ENCODE measurements around the gene JADE2.

The JADE2 gene

GRCh38 chr5:134525683-134526482, 413 bp downstream of the JADE2 start:
- no peaks in the 10 kb centered on the region for H4K20me1 ChIP-seq (ENCODE audit: insufficient read depth)
- TF ChIP-seq, protein P1, sequence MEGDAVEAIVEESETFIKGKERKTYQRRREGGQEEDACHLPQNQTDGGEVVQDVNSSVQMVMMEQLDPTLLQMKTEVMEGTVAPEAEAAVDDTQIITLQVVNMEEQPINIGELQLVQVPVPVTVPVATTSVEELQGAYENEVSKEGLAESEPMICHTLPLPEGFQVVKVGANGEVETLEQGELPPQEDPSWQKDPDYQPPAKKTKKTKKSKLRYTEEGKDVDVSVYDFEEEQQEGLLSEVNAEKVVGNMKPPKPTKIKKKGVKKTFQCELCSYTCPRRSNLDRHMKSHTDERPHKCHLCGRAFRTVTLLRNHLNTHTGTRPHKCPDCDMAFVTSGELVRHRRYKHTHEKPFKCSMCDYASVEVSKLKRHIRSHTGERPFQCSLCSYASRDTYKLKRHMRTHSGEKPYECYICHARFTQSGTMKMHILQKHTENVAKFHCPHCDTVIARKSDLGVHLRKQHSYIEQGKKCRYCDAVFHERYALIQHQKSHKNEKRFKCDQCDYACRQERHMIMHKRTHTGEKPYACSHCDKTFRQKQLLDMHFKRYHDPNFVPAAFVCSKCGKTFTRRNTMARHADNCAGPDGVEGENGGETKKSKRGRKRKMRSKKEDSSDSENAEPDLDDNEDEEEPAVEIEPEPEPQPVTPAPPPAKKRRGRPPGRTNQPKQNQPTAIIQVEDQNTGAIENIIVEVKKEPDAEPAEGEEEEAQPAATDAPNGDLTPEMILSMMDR (conservative IDR thresholded peaks at IDR 0.05; ENCODE audit: low read depth, low read length): no peak

GRCh38 chr5:134526483-134527155, 1.1 kb downstream of the JADE2 start:
- peak overlapping the region; percentile 96 for H3K4me2 ChIP-seq
- H3K27me3 ChIP-seq (ENCODE audit: insufficient read depth, low read depth): no peaks in the 10 kb centered on the region
- no peaks in the 10 kb centered on the region for H4K20me1 ChIP-seq (ENCODE audit: insufficient read depth)
- TF ChIP-seq, protein P1 (conservative IDR thresholded peaks at IDR 0.05; ENCODE audit: low read depth, low read length): peak; percentile 32
- H3K36me3 ChIP-seq (ENCODE audit: insufficient read depth): no peaks in the 10 kb centered on the region
- H3K4me1 ChIP-seq (ENCODE audit: low read depth, poor library complexity, severe bottlenecking): peaks cover 25% of the 10 kb centered on the region
- H2AFZ ChIP-seq (ENCODE audit: low read depth): peak overlapping the region; percentile 78
- H3K27ac ChIP-seq: peak overlapping the region; percentile 97
- peak overlapping the region; percentile 99 for H3K9ac ChIP-seq
- H3K4me3 ChIP-seq (IDR thresholded peaks at IDR 0.05; ENCODE audit: insufficient read depth, low read depth, low read length): no peak overlapping the region
- H3K79me2 ChIP-seq (ENCODE audit: insufficient read depth, low read depth): peaks cover 39% of the 10 kb centered on the region

More at GRCh38 chr5:134525683-134526482, 413 bp downstream of the JADE2 start:
- H3K4me1 ChIP-seq (ENCODE audit: low read depth, poor library complexity, severe bottlenecking): peaks cover 25% of the 10 kb centered on the region
- H3K27me3 ChIP-seq (ENCODE audit: insufficient read depth, low read depth): no peaks in the 10 kb centered on the region
- no peak overlapping the region for H3K4me3 ChIP-seq (IDR thresholded peaks at IDR 0.05; ENCODE audit: insufficient read depth, low read depth, low read length)
- peaks cover 32% of the 10 kb centered on the region for H3K79me2 ChIP-seq (ENCODE audit: insufficient read depth, low read depth)
- peak overlapping the region; percentile 97 for H3K27ac ChIP-seq
- H3K36me3 ChIP-seq (ENCODE audit: insufficient read depth): no peaks in the 10 kb centered on the region
- peak overlapping the region; percentile 96 for H3K4me2 ChIP-seq
- H2AFZ ChIP-seq (ENCODE audit: low read depth): peak overlapping the region; percentile 78
- H3K9ac ChIP-seq: peak overlapping the region; percentile 99

GRCh38 chr5:134527156-134527960, 1.9 kb downstream of the JADE2 start:
- H3K36me3 ChIP-seq (ENCODE audit: insufficient read depth): no peaks in the 10 kb centered on the region
- peaks cover 25% of the 10 kb centered on the region for H3K4me1 ChIP-seq (ENCODE audit: low read depth, poor library complexity, severe bottlenecking)
- H3K27ac ChIP-seq: peak overlapping the region; percentile 97
- H4K20me1 ChIP-seq (ENCODE audit: insufficient read depth): no peaks in the 10 kb centered on the region
- H2AFZ ChIP-seq (ENCODE audit: low read depth): peak overlapping the region; percentile 78; the same call in 1 of the 2 replicates
- H3K27me3 ChIP-seq (ENCODE audit: insufficient read depth, low read depth): no peaks in the 10 kb centered on the region
- H3K4me3 ChIP-seq (IDR thresholded peaks at IDR 0.05; ENCODE audit: insufficient read depth, low read depth, low read length): no peak overlapping the region
- H3K4me2 ChIP-seq: peak overlapping the region; percentile 96
- TF ChIP-seq, protein P1 (conservative IDR thresholded peaks at IDR 0.05; ENCODE audit: low read depth, low read length): peak; percentile 78
- H3K9ac ChIP-seq: peak overlapping the region; percentile 42; the same call in 1 of the 2 replicates
- H3K79me2 ChIP-seq (ENCODE audit: insufficient read depth, low read depth): peaks cover 43% of the 10 kb centered on the region

DNA sequence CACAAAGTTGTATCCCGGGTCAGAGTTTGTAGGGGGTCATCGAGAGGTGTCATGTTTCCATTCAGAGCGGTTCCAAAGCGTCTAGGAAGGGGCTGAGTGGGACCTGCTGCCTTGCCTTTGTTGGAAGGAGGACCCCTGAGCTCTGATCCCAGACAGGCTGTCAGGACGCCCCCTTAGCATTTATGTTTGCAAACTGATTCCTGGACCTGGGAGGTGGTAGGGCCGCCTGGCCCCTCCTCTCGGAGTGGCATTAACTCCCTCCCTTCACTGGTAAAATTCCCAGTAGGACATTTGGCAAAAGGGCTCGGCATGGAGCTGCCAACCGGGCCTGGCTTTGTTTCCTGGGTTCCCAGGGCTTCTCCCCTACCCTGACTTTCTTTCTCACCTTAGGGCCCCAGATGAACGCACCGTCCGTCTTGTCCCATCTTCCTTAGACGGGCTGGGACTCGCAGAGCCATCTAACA, 2.5 kb downstream of the JADE2 start:
- peak overlapping the region; percentile 96 for H3K4me2 ChIP-seq
- TF ChIP-seq, protein P1 (conservative IDR thresholded peaks at IDR 0.05; ENCODE audit: low read depth, low read length): no peak; the same call in 1 of the 2 replicates
- H2AFZ ChIP-seq (ENCODE audit: low read depth): 0 out of 2 replicates have a peak overlapping the region, but pooled peaks have one; percentile 78
- peak overlapping the region; percentile 42; the same call in 1 of the 2 replicates for H3K9ac ChIP-seq
- no peaks in the 10 kb centered on the region for H3K27me3 ChIP-seq (ENCODE audit: insufficient read depth, low read depth)
- H3K4me3 ChIP-seq (IDR thresholded peaks at IDR 0.05; ENCODE audit: insufficient read depth, low read depth, low read length): no peak overlapping the region
- H4K20me1 ChIP-seq (ENCODE audit: insufficient read depth): no peaks in the 10 kb centered on the region
- H3K27ac ChIP-seq: peak overlapping the region; percentile 97; the same call in 1 of the 2 replicates
- no peaks in the 10 kb centered on the region for H3K36me3 ChIP-seq (ENCODE audit: insufficient read depth)
- H3K4me1 ChIP-seq (ENCODE audit: low read depth, poor library complexity, severe bottlenecking): peaks cover 21% of the 10 kb centered on the region
- peaks cover 43% of the 10 kb centered on the region for H3K79me2 ChIP-seq (ENCODE audit: insufficient read depth, low read depth)

All from KMS-11 (cell line).